Common myeloid progenitor, CD34-positive (primary cell): ENCODE measurements around the gene DPY30.
"Not testable (repeated sequence)": the region's sequence is repeated elsewhere in the genome, so short reads cannot be mapped to it uniquely, and the experiment has no call there.

Experiments used
- CTCF ChIA-PET: fragments of 350-600 bp; sonication (Branson Sonifier 250); formaldehyde crosslinking; loops from one replicate; lab custom pipeline; 2021; ENCODE audit warnings: antibody characterized with exemption; lab: Charles Lee
- POLR2A ChIA-PET: fragments of 350-600 bp; sonication (Branson Sonifier 250); formaldehyde crosslinking; loops from one replicate; lab custom pipeline; 2021; ENCODE audit warnings: antibody characterized with exemption; lab: Charles Lee
- DNase-seq, 3 donors: peaks; one replicate each; pipeline versions ENCODE4 v3.0.0 to v3.0.0-alpha.2; 2013
- H3K27ac ChIP-seq, 2 experiments: 1 replicate in 1 of 2; 2 replicates in 1 of 2; pipeline ENCODE4 v1.7.0; 2013; ENCODE audit warnings: inconsistent platforms in 2 of 2, low read length in 2 of 2, mild to moderate bottlenecking in 2 of 2, low read depth in 1 of 2, moderate library complexity in 1 of 2; ENCODE audit not compliant: severe bottlenecking in 2 of 2, insufficient read depth in 1 of 2, poor library complexity in 1 of 2
- H3K27me3 ChIP-seq, 5 experiments: replicated peaks in 2 of 5; 1 replicate in 3 of 5; 2 replicates in 2 of 5; pipeline versions ENCODE4 v1.6.1 to v1.7.0; 2013; ENCODE audit warnings: low read length in 4 of 5, mild to moderate bottlenecking in 2 of 5, moderate library complexity in 2 of 5, inconsistent platforms in 1 of 5; ENCODE audit not compliant: insufficient read depth in 5 of 5, control insufficient read depth in 4 of 5
- H3K36me3 ChIP-seq, 4 experiments: 1 replicate in 2 of 4; 2 replicates in 2 of 4; pipeline versions ENCODE4 v1.6.1 to v1.7.0; 2013; ENCODE audit warnings: low read length in 3 of 4, control low read depth in 1 of 4, mild to moderate bottlenecking in 1 of 4; ENCODE audit not compliant: control insufficient read depth in 4 of 4, insufficient read depth in 4 of 4
- H3K4me1 ChIP-seq, 4 experiments: 1 replicate in 3 of 4; 2 replicates in 1 of 4; pipeline versions ENCODE4 v1.6.1 to v1.7.1; 2013; ENCODE audit warnings: low read length in 3 of 4, mild to moderate bottlenecking in 3 of 4, control low read depth in 1 of 4, inconsistent platforms in 1 of 4, moderate library complexity in 1 of 4; ENCODE audit not compliant: control insufficient read depth in 4 of 4, insufficient read depth in 4 of 4; ENCODE audit errors: control extremely low read depth in 1 of 4
- H3K4me3 ChIP-seq, 7 experiments: 1 replicate in 4 of 7; 2 replicates in 3 of 7; pipeline versions ENCODE4 v1.5.1 to v1.7.0; 2013; ENCODE audit warnings: mild to moderate bottlenecking in 7 of 7, low read length in 6 of 7, moderate library complexity in 6 of 7, inconsistent platforms in 2 of 7, low read depth in 2 of 7, control low read depth in 1 of 7; ENCODE audit not compliant: insufficient read depth in 4 of 7, control insufficient read depth in 1 of 7; ENCODE audit errors: extremely low read depth in 1 of 7
- H3K9me3 ChIP-seq, 5 experiments: 1 replicate in 4 of 5; 2 replicates in 1 of 5; pipeline versions ENCODE4 v1.6.1 to v1.7.1; 2013; ENCODE audit warnings: low read length in 4 of 5, mild to moderate bottlenecking in 2 of 5, inconsistent platforms in 1 of 5, low read depth in 1 of 5, moderate library complexity in 1 of 5; ENCODE audit not compliant: control insufficient read depth in 4 of 5, insufficient read depth in 2 of 5; ENCODE audit errors: control extremely low read depth in 1 of 5
- WGBS: methylation state at CpG from one replicate; pipeline ENCODE4 v1.1.5; 2013; ENCODE audit not compliant: insufficient coverage; 5-methylcytosine and 5-hydroxymethylcytosine counted together

DPY30 gene

GRCh38 chr2:32061973-32062861, 22.6 kb upstream of the DPY30 start:
- ChIA-PET POLR2A (interaction anchor here (1.0 to 2.1 kb wide), 2 partner anchors 22 to 54 kb away, joined by 3 to 16 read pairs; partner anchors contain the start of gene DPY30), CTCF (interaction anchor here (1.1 to 1.4 kb wide), 4 partner anchors 12 to 51 kb away, joined by 3 to 6 read pairs (median 4); partner anchors contain the start of genes DPY30 and MEMO1)
- Histone ChIP-seq H3K4me3 (peak overlapping the region; percentile 31 to 96 (median 90)), H3K27ac (peak overlapping the region in 1 of 2 experiments; percentile 91), H3K27me3 (no peaks in the 10 kb centered on the region), H3K4me1 (peaks cover 10 to 26% (median 16%) of the 10 kb centered on the region in 4 experiments), H3K36me3 (peaks cover 0 to 4% (median 2%) of the 10 kb centered on the region in 4 experiments), H3K9me3 (no peaks in the 10 kb centered on the region)
- DNase-seq: peak; percentile 11 to 48 (median 40)
- WGBS: 51% methylated on average over 10 of the region's 13 CpGs

GRCh38 chr2:32061430-32061829, 21.8 kb upstream of the DPY30 start:
- POLR2A ChIA-PET: interaction anchor here (1.0 to 2.1 kb wide), 2 partner anchors 21 to 53 kb away, joined by 3 to 16 read pairs; partner anchors contain the start of gene DPY30
- 96% methylated on average over 7 of the region's 8 CpGs for WGBS
- H3K4me3 ChIP-seq: no peak overlapping the region
- CTCF ChIA-PET: interaction anchor here (1.2 to 1.3 kb wide), 2 partner anchors 13 to 21 kb away, joined by 4 to 6 read pairs; partner anchors contain the start of gene DPY30
- DNase-seq: no peak
- no peak overlapping the region for H3K27ac ChIP-seq
- H3K36me3 ChIP-seq: peaks cover 0 to 4% (median 2%) of the 10 kb centered on the region in 4 experiments
- no peaks in the 10 kb centered on the region for H3K9me3 ChIP-seq
- peaks cover 10 to 26% (median 16%) of the 10 kb centered on the region in 4 experiments for H3K4me1 ChIP-seq
- no peaks in the 10 kb centered on the region for H3K27me3 ChIP-seq

GRCh38 chr2:32060266-32060665, 20.7 kb upstream of the DPY30 start:
- no CpG with 5 or more reads among the region's 2 CpGs for WGBS
- H3K27ac ChIP-seq: no peak overlapping the region
- H3K4me3 ChIP-seq: no peak overlapping the region
- no peaks in the 10 kb centered on the region for H3K27me3 ChIP-seq
- POLR2A ChIA-PET: no interaction called here
- CTCF ChIA-PET: interaction anchor here (0.7 to 3.1 kb wide), 2 partner anchors 20 to 21 kb away, joined by 3 to 8 read pairs; partner anchors contain the start of gene DPY30
- no peaks in the 10 kb centered on the region for H3K9me3 ChIP-seq
- H3K4me1 ChIP-seq: peaks cover 9 to 18% (median 13%) of the 10 kb centered on the region in 4 experiments
- no peak for DNase-seq
- no peaks in the 10 kb centered on the region for H3K36me3 ChIP-seq

GRCh38 chr2:32058130-32058529, 18.5 kb upstream of the DPY30 start:
- ChIA-PET POLR2A (interaction anchor here (0.6 kb wide), 1 partner anchor 9 kb away, joined by 4 read pairs; no protein-coding TSS in a partner anchor), CTCF (interaction anchor here (3.1 kb wide), 1 partner anchor 18 kb away, joined by 8 read pairs; the partner anchor contains the start of gene DPY30)
- WGBS: no CpG with 5 or more reads among the region's 2 CpGs

GRCh38 chr2:32054583-32054982, 15.0 kb upstream of the DPY30 start:
- WGBS: no CpG with 5 or more reads among the region's 3 CpGs
- not testable (repeated sequence) for H3K9me3 ChIP-seq, DNase-seq, H3K4me1 ChIP-seq, H3K36me3 ChIP-seq, H3K27me3 ChIP-seq, H3K4me3 ChIP-seq, H3K27ac ChIP-seq
- CTCF ChIA-PET: interaction anchor here (1.2 kb wide), 1 partner anchor 15 kb away, joined by 6 read pairs; the partner anchor contains the start of gene DPY30
- POLR2A ChIA-PET: interaction anchor here (1.0 kb wide), 1 partner anchor 10 kb away, joined by 4 read pairs; no protein-coding TSS in a partner anchor

More at GRCh38 chr2:32058130-32058529, 18.5 kb upstream of the DPY30 start:
- Histone ChIP-seq H3K27ac (no peak overlapping the region), H3K4me1 (peaks cover 4 to 10% (median 9%) of the 10 kb centered on the region in 4 experiments), H3K36me3 (no peaks in the 10 kb centered on the region), H3K27me3 (no peaks in the 10 kb centered on the region), H3K9me3 (no peaks in the 10 kb centered on the region), H3K4me3 (no peak overlapping the region)
- DNase-seq: no peak

GRCh38 chr2:32051836-32052439, 12.3 kb upstream of the DPY30 start:
- H3K9me3 ChIP-seq: no peaks in the 10 kb centered on the region
- H3K27ac ChIP-seq: no peak overlapping the region
- WGBS: 96% methylated on average over 7 of the region's 11 CpGs
- no peak for DNase-seq
- ChIA-PET POLR2A (interaction anchor here (0.6 kb wide), 1 partner anchor 17 kb away, joined by 3 read pairs; no protein-coding TSS in a partner anchor), CTCF (no interaction called here)
- H3K36me3 ChIP-seq: no peaks in the 10 kb centered on the region
- H3K4me3 ChIP-seq: no peak overlapping the region
- no peaks in the 10 kb centered on the region for H3K27me3 ChIP-seq
- H3K4me1 ChIP-seq: no peaks in the 10 kb centered on the region
